ENCODE results near the gene DUSP19.

The DUSP19 gene

GRCh38 chr2:183126635-183127034 lies 48.1 kb downstream of the DUSP19 start:
- no peak for DNase-seq

DNA sequence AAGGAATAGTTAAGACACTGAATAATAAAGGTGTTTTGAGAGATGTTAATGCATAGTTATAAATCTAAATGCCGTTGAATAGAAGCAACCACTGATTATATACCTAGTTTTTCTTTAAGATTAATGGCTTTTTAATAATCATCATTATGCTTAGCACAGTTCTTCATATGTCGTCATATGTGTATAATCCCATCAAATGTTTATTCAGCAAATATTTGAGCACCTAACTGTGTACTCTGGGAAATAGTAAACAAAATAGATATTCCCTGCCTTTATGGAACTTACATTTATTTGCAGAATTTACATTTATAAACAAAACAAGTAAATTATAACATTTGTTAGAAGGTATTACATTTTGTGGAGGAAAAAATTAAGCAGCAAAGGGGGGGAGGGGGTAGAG lies 55.5 kb downstream of the DUSP19 start:
- no peak for DNase-seq

DNA sequence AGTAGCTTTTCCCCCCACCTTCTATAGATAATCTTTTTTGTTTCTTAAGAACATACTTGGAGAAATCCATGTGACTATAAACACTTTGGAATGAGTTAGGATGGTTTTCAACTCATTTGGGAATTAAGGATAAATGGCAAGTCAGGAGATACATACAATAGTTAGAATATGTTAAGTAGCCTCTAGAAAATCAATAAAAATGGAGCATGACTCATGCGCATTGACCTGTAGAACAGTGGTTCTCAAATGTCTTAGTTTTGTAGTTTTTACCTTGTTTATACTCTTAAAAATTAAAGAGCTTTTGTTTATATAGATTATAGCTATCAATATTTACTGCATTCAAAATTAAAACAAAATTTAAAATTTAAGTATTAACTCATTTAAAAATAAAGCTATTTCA lies 70.4 kb downstream of the DUSP19 start:
- DNase-seq, result no peak

DNA sequence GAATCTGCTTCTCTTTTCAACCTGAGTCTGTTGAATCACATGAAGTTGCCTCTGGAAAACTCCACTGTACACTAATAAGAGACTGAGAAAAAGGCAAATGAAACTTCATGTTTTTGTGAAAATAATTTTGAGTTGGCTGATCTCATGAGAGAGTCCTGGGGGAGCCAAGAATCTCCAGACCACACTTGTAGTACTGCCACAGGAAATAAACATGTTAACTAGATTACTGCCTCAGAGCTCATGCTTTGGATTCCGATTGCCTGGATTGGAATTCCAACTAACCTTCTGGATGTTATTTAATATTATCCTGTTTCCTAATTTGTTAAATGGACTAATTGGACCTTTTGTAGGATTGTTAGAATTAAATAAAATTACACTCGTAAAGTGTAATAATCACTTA lies 70.9 kb downstream of the DUSP19 start:
- DNase-seq, result no peak

Measured in NCI-H2081 treated with DMSO at 0.1 percent for 48 hours (cell line).